NCI-H187 treated with DMSO at 0.1 percent for 48 hours (cell line): ENCODE results near the gene GREB1L.
"Not testable (repeated sequence)": the region's sequence is repeated elsewhere in the genome, so short reads cannot be mapped to it uniquely, and the experiment has no call there.

Experiments
- DNase-seq: peaks from one replicate; lab custom pipeline; 2025; lab: John Stamatoyannopoulos, UW

Gene GREB1L

DNA sequence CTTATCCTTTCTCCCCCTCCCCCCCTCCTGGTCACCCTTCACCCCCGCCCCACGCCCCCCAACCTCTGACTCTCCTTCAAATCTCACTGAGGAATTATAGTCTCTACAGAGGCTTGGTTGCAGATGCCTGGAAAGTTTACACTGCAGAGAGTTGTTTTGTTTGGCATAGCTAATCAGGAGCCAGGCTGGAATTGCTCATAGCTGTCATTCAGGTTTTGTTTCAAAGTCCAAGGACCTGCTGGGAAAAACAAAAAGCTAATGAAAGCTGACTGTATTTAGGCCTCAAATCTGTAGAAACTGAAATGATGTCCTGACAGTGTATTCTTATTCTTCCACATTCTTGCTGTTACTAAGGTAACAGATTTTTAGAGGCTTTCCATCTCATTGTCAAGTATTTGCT lies 22.6 kb downstream of the GREB1L start:
- no peak for DNase-seq

DNA sequence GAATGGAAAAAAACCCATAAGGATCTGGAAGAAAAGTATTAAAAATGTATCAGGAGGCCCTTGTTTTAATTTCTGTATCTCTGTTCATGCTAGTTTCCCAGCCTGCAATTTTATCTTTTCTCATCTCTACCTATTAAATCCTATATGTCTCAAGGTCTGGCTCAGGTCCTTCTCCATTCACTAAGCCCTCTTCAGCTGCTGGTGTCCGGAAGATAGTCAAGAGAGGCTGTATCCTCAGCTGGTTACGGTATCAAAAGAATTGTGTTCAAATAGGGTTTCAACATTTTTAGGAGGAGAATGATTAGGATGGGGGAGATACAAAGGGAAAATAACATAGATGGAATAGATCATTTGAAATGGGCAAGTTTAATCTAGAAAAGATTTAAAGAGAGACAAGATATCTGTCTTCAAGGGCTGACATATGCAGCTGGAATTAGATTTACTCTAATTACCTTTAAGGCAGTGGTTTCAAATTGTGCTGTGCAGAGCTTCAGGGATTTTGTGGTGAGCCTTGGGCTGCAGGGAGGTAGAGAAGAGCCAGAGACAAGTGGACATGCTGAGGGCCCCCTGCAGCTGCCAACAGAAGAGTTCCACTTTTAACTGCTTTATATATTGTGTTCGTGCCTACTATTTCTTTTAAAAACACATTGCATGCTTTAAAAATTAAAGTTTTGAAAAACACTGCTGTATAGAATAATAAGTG lies 24.1 kb downstream of the GREB1L start:
- DNase-seq: no peak

DNA sequence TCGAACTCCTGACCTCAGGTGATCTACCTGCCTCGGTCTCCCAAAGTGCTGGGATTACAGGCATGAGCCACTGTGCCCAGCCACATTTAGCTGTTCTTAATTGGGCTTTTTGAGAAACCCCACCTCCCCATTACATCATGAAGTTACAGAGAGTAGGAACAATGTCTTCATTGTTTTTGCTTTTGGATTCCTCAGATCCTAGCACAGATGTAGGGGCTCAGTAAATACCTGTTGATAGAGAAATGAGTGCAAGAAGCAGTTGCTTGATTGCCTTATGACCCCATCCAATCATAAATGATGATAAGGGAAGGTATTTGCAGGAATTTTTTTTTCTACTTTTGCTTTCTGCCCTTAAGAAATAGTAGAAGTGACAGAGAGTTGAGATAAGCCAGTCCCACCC lies 25.4 kb downstream of the GREB1L start:
- DNase-seq: no peak

DNA sequence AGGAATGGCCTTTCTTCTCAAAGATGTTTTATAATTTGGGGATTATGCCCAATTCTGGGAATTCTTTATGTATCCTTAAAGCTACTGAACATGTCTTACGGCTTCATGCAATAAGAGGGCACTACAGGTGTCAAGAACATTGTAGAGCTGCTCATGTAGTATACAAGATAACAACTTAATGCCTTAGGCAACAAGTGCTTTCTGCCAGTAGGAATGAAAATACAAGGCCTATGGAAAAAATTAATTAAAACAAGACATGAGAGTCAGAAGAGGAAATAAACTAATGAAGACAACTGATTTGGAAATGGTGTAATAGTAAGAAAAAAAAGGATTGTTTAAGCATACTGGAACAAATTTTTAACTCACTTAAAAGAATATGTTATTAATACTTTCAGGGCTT lies 27.3 kb downstream of the GREB1L start:
- no peak for DNase-seq

GRCh38 chr18:21270453-21270852 lies 28.4 kb downstream of the GREB1L start:
- no peak for DNase-seq

GRCh38 chr18:21272016-21272579 lies 30.1 kb downstream of the GREB1L start:
- no peak for DNase-seq

DNA sequence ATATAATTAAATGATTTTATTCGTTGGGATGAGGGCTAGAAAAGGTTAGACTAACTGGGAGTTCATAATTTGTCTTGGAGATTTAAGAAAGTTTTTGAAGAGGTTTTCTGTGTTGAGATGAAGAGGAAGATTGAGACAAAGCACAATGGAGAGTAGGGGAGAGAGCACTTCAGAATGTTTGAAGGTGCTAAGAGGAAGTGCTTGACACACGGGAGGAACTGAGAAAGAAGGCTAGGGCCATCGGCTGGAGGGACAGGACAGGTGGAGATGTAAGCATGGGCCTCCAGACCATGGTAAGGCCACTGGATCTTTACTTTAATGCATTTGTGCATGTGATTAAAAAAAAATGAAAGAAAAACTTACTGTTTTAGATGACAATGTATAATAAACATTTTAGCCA lies 31.5 kb downstream of the GREB1L start:
- no peak for DNase-seq

GRCh38 chr18:21275645-21276044 lies 33.6 kb downstream of the GREB1L start:
- no peak for DNase-seq

- DNase-seq: no peak
These were observed 35.5 kb downstream of the GREB1L start for GRCh38 chr18:21277578-21277977.

GRCh38 chr18:21278218-21278617 lies 36.2 kb downstream of the GREB1L start:
- DNase-seq: not testable (repeated sequence)

DNA sequence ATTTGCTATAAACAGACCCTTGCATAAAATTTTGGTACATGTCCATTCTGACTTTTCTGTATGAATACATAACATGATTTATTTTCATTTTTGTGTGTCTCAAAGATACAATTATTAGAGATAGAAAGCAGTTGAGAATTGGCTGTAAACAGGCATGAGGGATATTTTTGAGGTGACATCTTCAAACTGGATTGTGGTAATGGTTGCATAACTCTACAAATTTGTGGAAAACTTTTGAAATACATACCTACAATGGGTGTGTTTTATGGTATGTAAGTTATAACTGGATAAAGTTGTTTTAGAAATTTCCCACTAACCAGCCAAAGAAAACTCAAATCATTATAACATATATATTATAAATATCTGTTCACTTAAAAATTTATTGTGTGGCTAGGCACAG lies 39.6 kb downstream of the GREB1L start:
- no peak for DNase-seq

GRCh38 chr18:21284540-21284939 lies 42.5 kb downstream of the GREB1L start:
- no peak for DNase-seq

DNA sequence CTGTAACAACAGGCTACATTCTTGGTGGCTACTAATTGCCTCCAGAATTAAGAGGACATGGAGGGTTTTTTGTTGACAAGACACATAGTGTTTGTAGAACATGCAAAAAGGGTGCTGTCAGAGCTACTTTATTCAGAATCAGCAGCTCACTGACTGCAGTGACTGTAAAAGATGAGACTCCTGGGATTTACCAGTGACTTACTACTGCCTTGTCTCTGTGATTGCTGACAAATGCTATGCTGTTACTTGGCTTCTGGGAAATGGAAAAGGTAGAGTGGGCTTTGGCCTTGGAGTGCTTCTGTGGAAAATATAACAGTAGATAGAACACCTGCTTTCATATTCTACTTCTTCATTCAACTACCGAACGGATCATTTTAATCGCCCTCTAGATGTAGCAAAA lies 47.8 kb downstream of the GREB1L start:
- DNase-seq: no peak

- no peak for DNase-seq
These were observed 49.1 kb downstream of the GREB1L start for GRCh38 chr18:21291106-21291505.

DNA sequence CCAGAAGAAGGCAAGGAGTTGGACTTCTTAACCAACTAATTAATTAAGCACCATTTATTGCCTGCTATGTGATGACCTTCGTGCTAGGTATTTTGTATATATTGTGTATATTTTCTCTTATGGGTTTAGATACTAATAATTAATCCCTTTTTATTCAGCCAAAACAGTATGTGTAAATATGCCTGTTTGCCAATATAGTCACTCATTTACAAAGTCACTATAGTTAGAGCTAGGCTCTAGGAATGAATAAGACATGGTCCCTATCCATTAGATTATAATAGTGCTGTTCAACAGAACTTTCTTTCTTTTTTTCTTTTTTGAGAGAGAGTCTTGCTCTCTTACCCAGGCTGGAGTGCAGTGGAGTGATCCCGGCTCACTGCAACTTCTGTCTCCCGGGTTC lies 51.4 kb downstream of the GREB1L start:
- DNase-seq: no peak

GRCh38 chr18:21295101-21295500 lies 53.1 kb downstream of the GREB1L start:
- DNase-seq: no peak

- DNase-seq: no peak
These were observed 54.0 kb downstream of the GREB1L start for GRCh38 chr18:21296045-21296444.

- DNase-seq: no peak
These were observed 56.3 kb downstream of the GREB1L start for GRCh38 chr18:21298351-21298750.

DNA sequence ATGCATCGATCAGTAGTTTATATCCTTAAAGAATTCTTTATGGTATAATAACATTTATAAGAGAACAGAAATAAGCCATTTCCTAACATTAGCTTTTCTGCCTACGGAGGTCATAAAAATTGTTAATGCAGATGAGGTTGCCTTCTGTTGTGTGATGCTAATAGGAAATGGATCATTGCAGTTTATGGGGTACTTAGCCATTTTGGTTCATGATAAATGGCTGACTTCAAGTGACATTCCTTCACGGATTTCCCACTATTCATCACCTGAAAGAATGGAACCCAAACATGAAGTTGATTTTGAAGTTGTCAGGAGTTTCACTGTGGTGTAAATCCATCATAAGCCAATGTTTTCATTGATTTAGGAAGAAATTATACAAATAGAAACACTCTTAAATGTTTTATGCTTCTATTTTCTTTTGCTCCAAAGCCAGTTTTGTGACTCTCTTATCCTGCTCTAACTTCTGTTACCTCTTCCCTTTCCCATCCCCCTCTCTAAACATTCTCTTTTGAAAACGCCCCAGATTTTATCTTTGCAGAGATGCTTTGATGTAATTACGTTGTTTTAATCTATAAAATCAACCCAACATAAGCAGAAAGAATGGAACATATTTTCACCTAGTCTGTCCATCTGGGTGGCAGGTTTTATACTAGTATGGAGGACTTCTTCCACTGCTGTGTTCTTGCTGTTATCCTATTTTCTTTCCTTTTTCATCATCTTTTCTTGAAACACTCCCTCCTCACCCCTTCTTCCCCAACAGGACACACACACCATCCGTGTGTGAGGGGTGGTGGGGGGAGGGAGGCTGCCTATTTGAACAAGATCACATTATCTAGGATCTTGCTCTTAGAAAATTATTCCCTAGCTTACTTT lies 58.2 kb downstream of the GREB1L start:
- DNase-seq: no peak

GRCh38 chr18:21300908-21301200 lies 58.8 kb downstream of the GREB1L start:
- no peak for DNase-seq

GRCh38 chr18:21303445-21303844 lies 61.4 kb downstream of the GREB1L start:
- no peak for DNase-seq

GRCh38 chr18:21303895-21304294 lies 61.9 kb downstream of the GREB1L start:
- no peak for DNase-seq

GRCh38 chr18:21305621-21306020 lies 63.6 kb downstream of the GREB1L start:
- no peak for DNase-seq
